Endothelial cell of coronary artery (primary cell): ENCODE data around the gene ZBTB7A. TPM values are rescaled to one million over a fixed set of nuclear protein-coding genes. Genes with fewer than 3 reads are reported as not detected.

Source experiments
- total RNA-seq: library from RNA; depleted of rRNA; stranded (reverse); fragments of >200 nt; gene quantifications from 2 replicates; pipeline ENCODE4 v1.2.3, GENCODE V29; 2014

Gene ZBTB7A
- 8.4 and 15.1 TPM in 2 replicates for total RNA-seq

GRCh38 chr19:4066682-4067395 is at the start of gene ZBTB7A:
Gene ZBTB7A, minus strand, starts transcription at chr19:4066899. Its CDS starts 11,667 bp downstream, at chr19:4055232.

DNA sequence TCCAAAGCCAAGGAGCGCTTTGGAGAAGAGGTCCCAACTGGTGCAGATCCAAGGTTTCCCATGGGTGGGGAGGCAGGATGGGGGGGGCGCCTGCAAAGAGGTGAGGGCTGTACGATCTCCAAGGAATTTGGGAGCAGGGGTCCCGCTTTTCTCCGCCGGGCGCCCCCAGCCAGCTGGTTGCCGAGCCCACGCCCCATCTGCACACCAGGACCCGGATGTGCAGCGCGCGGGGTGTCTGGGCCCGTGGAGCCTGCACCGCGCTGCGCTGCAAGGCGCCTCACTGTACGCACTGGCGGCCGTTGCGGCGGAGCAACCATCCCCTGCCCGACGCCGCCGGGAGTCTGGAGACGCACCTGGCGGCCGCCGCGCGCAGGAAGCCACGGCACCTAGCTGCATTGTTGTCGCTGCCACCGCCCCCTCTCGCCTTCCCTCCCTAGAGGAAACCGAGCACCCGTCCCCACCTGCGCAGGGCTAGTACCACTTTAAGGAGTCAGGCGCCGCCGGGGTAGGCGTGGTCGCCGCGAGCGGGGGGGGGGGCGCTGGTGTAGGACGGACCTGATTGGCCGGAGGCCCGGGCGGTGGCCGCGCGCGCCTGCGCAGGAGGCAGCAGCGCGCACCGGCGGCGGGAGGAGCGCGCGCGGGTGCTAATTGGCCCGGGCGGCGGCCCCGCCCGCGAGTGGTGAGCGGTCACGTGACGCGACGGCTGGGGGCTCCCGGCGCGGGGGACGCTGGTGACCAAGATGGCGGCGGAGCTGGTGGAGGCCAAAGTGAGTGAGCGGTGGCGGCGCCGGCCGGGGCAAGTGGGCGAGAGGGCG is 59.5 kb downstream of the ZBTB7A start, which contains the start of gene PIAS4:
Gene PIAS4, plus strand, starts transcription at position 716 of the 815 bp plus-strand sequence. Its CDS starts 25 bp downstream, at position 741.

Other genes starting within 250 kb of the ZBTB7A start
- not detected in 2 replicates for gene ZFR2, start 197.9 kb downstream of the ZBTB7A start, total RNA-seq
- gene ATCAY, start 186.2 kb downstream of the ZBTB7A start, total RNA-seq, result not detected in 2 replicates
- not detected in 2 replicates for gene NMRK2, start 133.8 kb downstream of the ZBTB7A start, total RNA-seq
- 170 and 222 TPM in 2 replicates for gene DAPK3, start 95.8 kb downstream of the ZBTB7A start, total RNA-seq
- 2,645 and 3,536 TPM in 2 replicates for gene EEF2, start 81.4 kb downstream of the ZBTB7A start, total RNA-seq
- gene PIAS4, start 59.2 kb downstream of the ZBTB7A start, total RNA-seq, result 24.5 and 24.6 TPM in 2 replicates
- gene MAP2K2, start 57.2 kb upstream of the ZBTB7A start, total RNA-seq, result 178 and 202 TPM in 2 replicates
- not detected in 2 replicates for gene CREB3L3, start 86.7 kb upstream of the ZBTB7A start, total RNA-seq
- gene SIRT6, start 115.7 kb upstream of the ZBTB7A start, total RNA-seq, result 8.9 and 11.7 TPM in 2 replicates
- 0.18 and 0.38 TPM in 2 replicates for gene ANKRD24, start 115.8 kb upstream of the ZBTB7A start, total RNA-seq
- 0.18 and 0.66 TPM in 2 replicates for gene EBI3, start 162.6 kb upstream of the ZBTB7A start, total RNA-seq
- gene YJU2, start 180.2 kb upstream of the ZBTB7A start, total RNA-seq, result 17.4 and 20.4 TPM in 2 replicates
- gene SHD, start 212.4 kb upstream of the ZBTB7A start, total RNA-seq, result not detected in 2 replicates
- gene TMIGD2, start 235.5 kb upstream of the ZBTB7A start, total RNA-seq, result not detected in 2 replicates
- gene FSD1, start 237.7 kb upstream of the ZBTB7A start, total RNA-seq, result 20.6 and 28.9 TPM in 2 replicates